Sigmoid colon (tissue), 7 donors: ENCODE results near the gene MSANTD1. TPM values are rescaled to one million over a fixed set of nuclear protein-coding genes. Genes with fewer than 3 reads are reported as not detected.

Source experiments
- DNase-seq: peaks from one replicate; pipeline ENCODE4 v3.0.0-alpha.2; 2019
- H3K27ac ChIP-seq, 4 donors: fragments of 200-600 bp; sonication (generic); one replicate each; pipeline ENCODE4 v1.5.1; 2016 to 2019; ENCODE audit warnings: mild to moderate bottlenecking in 1 of 4
- H3K27me3 ChIP-seq, 3 donors: fragments of 200-600 bp; sonication (generic); one replicate each; pipeline ENCODE4 v1.5.1; 2019; ENCODE audit warnings: mild to moderate bottlenecking in 1 of 3
- H3K36me3 ChIP-seq, 4 donors: fragments of 200-600 bp; sonication (generic); one replicate each; pipeline ENCODE4 v1.5.1; 2016 to 2019
- H3K4me1 ChIP-seq, 4 donors: fragments of 200-600 bp; sonication (generic); one replicate each; pipeline ENCODE4 v1.5.1; 2017 to 2019
- H3K4me3 ChIP-seq, 4 donors: fragments of 200-600 bp; sonication (generic); one replicate each; pipeline ENCODE4 v1.5.1; 2017 to 2019; ENCODE audit warnings: mild to moderate bottlenecking in 2 of 4, moderate library complexity in 1 of 4
- H3K9me3 ChIP-seq, 4 donors: fragments of 200-600 bp in 3 of 4; sonication (generic) in 3 of 4; one replicate each; pipeline versions ENCODE4 v1.5.1 to v1.6.1; 2013 to 2019
- EP300 ChIP-seq, 4 donors: sonication (generic); formaldehyde crosslinking; IDR thresholded peaks; one replicate each; pipeline ENCODE4 v1.6.1; 2017; ENCODE audit warnings: antibody characterized with exemption in 4 of 4
- POLR2A ChIP-seq, 2 donors: fragments of 450-650 bp; IDR thresholded peaks; one replicate each; pipeline ENCODE4 v1.6.1; 2016; ENCODE audit warnings: antibody characterized with exemption in 2 of 2, mild to moderate bottlenecking in 2 of 2, moderate library complexity in 2 of 2
- POLR2AphosphoS5 ChIP-seq, 4 donors: sonication (generic); formaldehyde crosslinking; IDR thresholded peaks; one replicate each; pipeline ENCODE4 v1.6.1; 2017; ENCODE audit warnings: antibody characterized with exemption in 4 of 4
- WGBS, 2 donors: extraction: QIAGEN DNeasy Blood & Tissue Kit; methylation state at CpG; one replicate each; pipeline ENCODE4 v1.1.7; 2013; 5-methylcytosine and 5-hydroxymethylcytosine counted together
- intact Hi-C: fragments of 100-400 bp; cut with DNase I; formaldehyde crosslinking; loops from one replicate; pipeline ENCODE4 v1.15.1; 2023
- polyA plus RNA-seq, 3 donors: library from polyadenylated mRNA; stranded (reverse); fragments of 200-250 nt; gene quantifications; one replicate each; pipeline ENCODE4 v1.2.3, GENCODE V29; 2013
- total RNA-seq, 4 donors: library from RNA; depleted of rRNA; stranded (reverse); fragments of >200 nt; gene quantifications; one replicate each; pipeline ENCODE4 v1.1.0, GENCODE V29; 2016
- TF ChIP-seq, protein P1 (sequence below), 4 experiments: fragments of 450-650 bp in 3 of 4; fragments of 200-600 bp in 1 of 4; IDR thresholded peaks; one replicate each; pipeline ENCODE4 v1.5.1; 2016 to 2019; ENCODE audit warnings: antibody characterized with exemption in 4 of 4, mild to moderate bottlenecking in 3 of 4, moderate library complexity in 2 of 4
- donor health status: healthy with polysubstance abuse.
- donor health status: Bipolar disorder and iron deficiency.
- donor health status: healthy.

Gene MSANTD1
- total and polyA plus RNA-seq, 7 donors: under 0.01 to 1.2 (median 0.40) TPM; not detected in 1

DNA sequence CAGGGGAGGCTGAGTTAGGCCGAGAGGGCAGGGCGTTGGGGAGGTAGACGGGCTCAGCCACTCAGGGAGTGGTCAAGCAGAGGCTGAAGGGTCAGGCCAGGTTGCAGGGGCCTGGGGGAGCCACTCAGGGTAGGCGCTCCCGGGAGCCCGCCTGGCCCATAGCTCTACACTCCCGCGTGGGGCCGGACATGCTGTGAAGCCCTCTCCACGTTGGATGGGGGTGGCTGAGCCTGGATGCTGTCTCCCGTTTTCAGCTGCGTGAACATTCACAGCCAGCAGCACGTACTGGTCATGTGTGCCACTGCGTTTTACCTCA, 14.0 kb upstream of the MSANTD1 start:
- Histone ChIP-seq H3K36me3 (peaks cover 30 to 97% (median 72%) of the 10 kb centered on the region in 4 donors), H3K4me3 (no peak overlapping the region), H3K4me1 (no peaks in the 10 kb centered on the region), H3K27ac (no peak overlapping the region), H3K27me3 (no peaks in the 10 kb centered on the region), H3K9me3 (no peaks in the 10 kb centered on the region)
- intact Hi-C loops: no loop called here
- 96% methylated on average over 14 of the region's 14 CpGs for WGBS, 2 donors
- TF ChIP-seq, protein P1, sequence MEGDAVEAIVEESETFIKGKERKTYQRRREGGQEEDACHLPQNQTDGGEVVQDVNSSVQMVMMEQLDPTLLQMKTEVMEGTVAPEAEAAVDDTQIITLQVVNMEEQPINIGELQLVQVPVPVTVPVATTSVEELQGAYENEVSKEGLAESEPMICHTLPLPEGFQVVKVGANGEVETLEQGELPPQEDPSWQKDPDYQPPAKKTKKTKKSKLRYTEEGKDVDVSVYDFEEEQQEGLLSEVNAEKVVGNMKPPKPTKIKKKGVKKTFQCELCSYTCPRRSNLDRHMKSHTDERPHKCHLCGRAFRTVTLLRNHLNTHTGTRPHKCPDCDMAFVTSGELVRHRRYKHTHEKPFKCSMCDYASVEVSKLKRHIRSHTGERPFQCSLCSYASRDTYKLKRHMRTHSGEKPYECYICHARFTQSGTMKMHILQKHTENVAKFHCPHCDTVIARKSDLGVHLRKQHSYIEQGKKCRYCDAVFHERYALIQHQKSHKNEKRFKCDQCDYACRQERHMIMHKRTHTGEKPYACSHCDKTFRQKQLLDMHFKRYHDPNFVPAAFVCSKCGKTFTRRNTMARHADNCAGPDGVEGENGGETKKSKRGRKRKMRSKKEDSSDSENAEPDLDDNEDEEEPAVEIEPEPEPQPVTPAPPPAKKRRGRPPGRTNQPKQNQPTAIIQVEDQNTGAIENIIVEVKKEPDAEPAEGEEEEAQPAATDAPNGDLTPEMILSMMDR (IDR thresholded peaks at IDR 0.05): no peak
- TF ChIP-seq EP300 (IDR thresholded peaks at IDR 0.05) (no peak), POLR2AphosphoS5 (IDR thresholded peaks at IDR 0.05) (no peak)
- no peak for DNase-seq

DNA sequence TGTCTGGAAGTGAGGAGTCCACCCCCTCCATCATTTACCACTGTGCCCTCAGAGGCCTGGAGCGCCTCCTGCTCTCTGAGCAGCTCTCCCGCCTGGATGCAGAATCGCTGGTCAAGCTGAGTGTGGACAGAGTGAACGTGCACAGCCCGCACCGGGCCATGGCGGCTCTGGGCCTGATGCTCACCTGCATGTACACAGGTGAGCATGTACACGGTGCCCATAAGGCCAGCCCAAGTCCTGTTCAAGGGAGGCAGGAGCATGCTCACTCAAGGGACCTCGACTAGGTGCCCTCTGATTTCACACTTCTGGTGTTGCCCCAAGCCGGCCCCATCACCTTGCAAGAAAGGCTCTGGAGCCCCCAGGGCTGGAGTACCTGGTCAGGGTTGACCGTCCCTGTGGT, 13.4 kb upstream of the MSANTD1 start:
- WGBS, 2 donors: 96% methylated on average over 11 of the region's 11 CpGs
- no peaks in the 10 kb centered on the region for H3K9me3 ChIP-seq
- no peaks in the 10 kb centered on the region for H3K27me3 ChIP-seq
- no peak for DNase-seq
- peaks cover 26 to 97% (median 70%) of the 10 kb centered on the region in 4 donors for H3K36me3 ChIP-seq
- intact Hi-C loops: no loop called here
- no peak overlapping the region for H3K4me3 ChIP-seq
- TF ChIP-seq EP300 (IDR thresholded peaks at IDR 0.05) (no peak), POLR2A (IDR thresholded peaks at IDR 0.05) (no peak), POLR2AphosphoS5 (IDR thresholded peaks at IDR 0.05) (no peak)
- TF ChIP-seq, protein P1 (IDR thresholded peaks at IDR 0.05): no peak
- no peak overlapping the region for H3K27ac ChIP-seq
- peaks cover 0 to 4% (median 1%) of the 10 kb centered on the region in 4 donors for H3K4me1 ChIP-seq

DNA sequence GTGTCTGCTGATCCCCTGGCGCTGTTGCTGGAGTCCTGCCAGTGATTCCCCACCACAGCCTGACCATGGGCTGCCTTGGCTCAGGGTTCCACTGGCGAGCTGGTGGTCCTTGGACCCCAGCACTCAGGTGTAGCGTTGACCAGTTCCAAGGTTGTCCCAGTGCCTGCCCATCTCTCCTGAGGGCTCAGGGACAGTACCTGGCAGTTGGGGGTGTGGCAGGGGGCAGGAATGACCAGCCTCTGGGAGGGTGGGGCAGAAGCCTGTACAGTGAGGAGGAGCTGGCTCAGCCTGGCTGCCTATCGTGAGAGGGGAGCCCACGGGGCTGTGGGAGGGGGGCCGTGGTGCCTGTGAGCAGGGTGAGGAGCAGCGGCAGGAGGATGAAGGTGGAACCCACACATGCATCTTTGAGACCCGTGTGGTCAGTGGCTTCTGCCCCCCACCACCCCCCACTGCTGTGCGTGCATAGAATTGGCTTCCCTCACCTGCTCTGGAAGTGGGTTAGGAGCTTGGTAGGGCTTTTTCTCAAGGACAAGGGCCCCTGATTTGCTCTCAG, 12.6 kb upstream of the MSANTD1 start:
- Histone ChIP-seq H3K4me3 (no peak overlapping the region), H3K27me3 (no peaks in the 10 kb centered on the region), H3K9me3 (no peaks in the 10 kb centered on the region), H3K27ac (no peak overlapping the region), H3K4me1 (peaks cover 0 to 12% (median 9%) of the 10 kb centered on the region in 4 donors), H3K36me3 (peaks cover 19 to 90% (median 62%) of the 10 kb centered on the region in 4 donors)
- TF ChIP-seq POLR2AphosphoS5 (IDR thresholded peaks at IDR 0.05) (no peak), EP300 (IDR thresholded peaks at IDR 0.05) (no peak), POLR2A (IDR thresholded peaks at IDR 0.05) (no peak)
- TF ChIP-seq, protein P1 (IDR thresholded peaks at IDR 0.05): no peak
- WGBS, 2 donors: 83 to 89% methylated on average over 9 of the region's 9 CpGs
- DNase-seq: no peak
- intact Hi-C loops: no loop called here

DNA sequence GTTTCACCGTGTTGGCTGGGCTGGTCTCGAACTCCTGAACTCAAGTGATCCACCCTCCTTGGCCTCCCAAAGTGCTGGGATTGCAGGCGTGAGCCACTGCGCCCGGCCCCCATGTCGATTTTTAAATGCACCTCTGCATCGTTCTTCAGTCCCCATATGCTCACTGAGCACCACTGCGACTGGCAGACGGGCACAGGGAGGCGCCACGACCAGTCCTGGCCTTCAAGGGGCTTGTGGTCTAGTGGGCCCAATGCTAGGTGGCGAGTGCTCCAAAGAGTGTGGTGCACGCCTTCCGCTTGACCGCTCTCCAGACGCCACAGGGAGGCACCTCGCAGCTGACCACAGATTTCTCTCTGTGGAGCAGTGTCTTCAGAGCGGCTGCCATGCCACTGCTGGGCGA, 11.7 kb upstream of the MSANTD1 start:
- TF ChIP-seq, protein P1 (IDR thresholded peaks at IDR 0.05): no peak
- no peak for TF ChIP-seq EP300 (IDR thresholded peaks at IDR 0.05)
- no peak for TF ChIP-seq POLR2AphosphoS5 (IDR thresholded peaks at IDR 0.05)
- no peak for TF ChIP-seq POLR2A (IDR thresholded peaks at IDR 0.05)
- no peak for DNase-seq
- peaks cover 18 to 82% (median 60%) of the 10 kb centered on the region in 4 donors for H3K36me3 ChIP-seq

More for the DNA sequence above, 11.7 kb upstream of the MSANTD1 start:
- intact Hi-C loops: no loop called here
- Histone ChIP-seq H3K27ac (no peak overlapping the region), H3K27me3 (no peaks in the 10 kb centered on the region), H3K9me3 (no peaks in the 10 kb centered on the region), H3K4me1 (peaks cover 0 to 20% (median 18%) of the 10 kb centered on the region in 4 donors), H3K4me3 (no peak overlapping the region)
- 95 to 96% methylated on average over 19 of the region's 19 CpGs for WGBS, 2 donors
